Astrocyte of the spinal cord (primary cell): ENCODE data around the gene SLC9A9.

Experiments
- DNase-seq: peaks from one replicate; pipeline ENCODE4 v3.0.0; 2011; ENCODE audit warnings: low read depth, low spot score
- H3K4me3 ChIP-seq: 2 replicates; pipeline ENCODE4 v1.5.1; 2011; ENCODE audit warnings: low read depth, mild to moderate bottlenecking, low read length, moderate library complexity
- in situ Hi-C: cut with HindIII; loops from 2 replicates; pipeline ENCODE4 v1.10.0; 2017; ENCODE audit warnings: low sequenced_read_pairs
- TF ChIP-seq, protein P1 (sequence below): IDR thresholded peaks from 2 replicates; pipeline ENCODE4 v1.5.1; 2012; ENCODE audit warnings: low read depth, mild to moderate bottlenecking, low read length, inconsistent platforms

SLC9A9 gene

DNA sequence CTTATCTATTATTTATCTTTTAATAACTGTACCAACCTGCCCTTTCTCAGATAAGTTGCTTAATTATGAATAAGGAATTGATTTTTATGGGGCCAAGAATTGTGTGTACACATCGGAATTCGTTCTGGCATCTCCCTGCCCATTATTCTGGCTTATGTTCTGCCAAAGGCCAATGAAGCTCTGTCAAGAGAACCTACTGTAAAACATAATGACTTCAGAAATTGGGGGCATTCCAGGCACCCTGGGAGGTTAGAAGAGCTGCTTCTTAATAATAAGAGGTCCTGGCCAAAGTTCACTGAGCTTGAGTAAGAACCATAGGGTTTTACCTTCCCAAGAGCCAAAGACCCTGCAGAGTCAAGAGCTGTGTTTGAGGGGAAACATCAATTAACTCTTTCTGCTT, 261.7 kb downstream of the SLC9A9 start:
- in situ Hi-C loops, result no loop called here

DNA sequence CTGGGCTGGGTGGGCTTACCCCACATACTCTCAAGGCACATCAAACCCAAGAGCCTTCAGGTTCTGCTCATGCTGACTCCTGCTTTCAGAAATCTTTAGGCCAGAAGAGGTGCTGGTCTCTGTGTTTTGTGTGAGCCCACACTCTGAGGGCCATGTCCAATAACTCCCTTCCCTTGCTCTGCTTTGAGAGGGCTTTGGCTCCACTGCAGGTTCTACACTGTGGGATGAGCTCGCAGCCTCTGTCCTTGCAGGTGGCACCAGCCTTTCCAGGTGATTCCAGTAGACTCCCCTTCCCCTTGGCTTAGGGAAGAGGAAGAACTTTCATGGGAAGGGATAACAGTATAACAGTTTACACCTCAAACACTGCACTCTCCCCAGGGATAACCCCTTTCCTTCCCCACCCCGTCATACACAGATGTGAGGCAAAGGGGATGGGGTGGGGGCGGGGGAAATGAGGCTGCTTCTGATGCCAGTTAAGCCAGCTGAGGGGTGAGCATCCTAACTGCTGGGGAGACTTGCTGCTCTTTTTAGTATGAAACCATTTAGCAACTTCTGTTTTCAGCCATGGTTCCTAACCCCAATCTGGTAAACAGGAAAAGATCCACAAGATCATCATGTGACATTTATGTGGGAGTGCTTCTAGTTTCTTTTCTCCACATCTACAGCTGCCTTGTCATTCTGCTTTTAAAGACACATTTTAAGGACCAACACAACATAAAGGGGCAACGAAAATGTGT, 262.4 kb downstream of the SLC9A9 start:
- TF ChIP-seq, protein P1, sequence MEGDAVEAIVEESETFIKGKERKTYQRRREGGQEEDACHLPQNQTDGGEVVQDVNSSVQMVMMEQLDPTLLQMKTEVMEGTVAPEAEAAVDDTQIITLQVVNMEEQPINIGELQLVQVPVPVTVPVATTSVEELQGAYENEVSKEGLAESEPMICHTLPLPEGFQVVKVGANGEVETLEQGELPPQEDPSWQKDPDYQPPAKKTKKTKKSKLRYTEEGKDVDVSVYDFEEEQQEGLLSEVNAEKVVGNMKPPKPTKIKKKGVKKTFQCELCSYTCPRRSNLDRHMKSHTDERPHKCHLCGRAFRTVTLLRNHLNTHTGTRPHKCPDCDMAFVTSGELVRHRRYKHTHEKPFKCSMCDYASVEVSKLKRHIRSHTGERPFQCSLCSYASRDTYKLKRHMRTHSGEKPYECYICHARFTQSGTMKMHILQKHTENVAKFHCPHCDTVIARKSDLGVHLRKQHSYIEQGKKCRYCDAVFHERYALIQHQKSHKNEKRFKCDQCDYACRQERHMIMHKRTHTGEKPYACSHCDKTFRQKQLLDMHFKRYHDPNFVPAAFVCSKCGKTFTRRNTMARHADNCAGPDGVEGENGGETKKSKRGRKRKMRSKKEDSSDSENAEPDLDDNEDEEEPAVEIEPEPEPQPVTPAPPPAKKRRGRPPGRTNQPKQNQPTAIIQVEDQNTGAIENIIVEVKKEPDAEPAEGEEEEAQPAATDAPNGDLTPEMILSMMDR, result no peak
- DNase-seq, result no peak
- in situ Hi-C loops, result no loop called here
- no peak overlapping the region for H3K4me3 ChIP-seq

More for the DNA sequence above, 261.7 kb downstream of the SLC9A9 start:
- TF ChIP-seq, protein P1, result no peak
- no peak overlapping the region for H3K4me3 ChIP-seq
- DNase-seq, result peak; percentile 70

GRCh38 chr3:143584474-143584873, 263.8 kb downstream of the SLC9A9 start:
- no peak for DNase-seq
- no peak overlapping the region for H3K4me3 ChIP-seq
- in situ Hi-C loops, result no loop called here
- TF ChIP-seq, protein P1, result no peak

GRCh38 chr3:143581972-143582722, 266.1 kb downstream of the SLC9A9 start:
- H3K4me3 ChIP-seq, result no peak overlapping the region
- TF ChIP-seq, protein P1, result no peak
- DNase-seq, result no peak
- in situ Hi-C loops, result no loop called here

DNA sequence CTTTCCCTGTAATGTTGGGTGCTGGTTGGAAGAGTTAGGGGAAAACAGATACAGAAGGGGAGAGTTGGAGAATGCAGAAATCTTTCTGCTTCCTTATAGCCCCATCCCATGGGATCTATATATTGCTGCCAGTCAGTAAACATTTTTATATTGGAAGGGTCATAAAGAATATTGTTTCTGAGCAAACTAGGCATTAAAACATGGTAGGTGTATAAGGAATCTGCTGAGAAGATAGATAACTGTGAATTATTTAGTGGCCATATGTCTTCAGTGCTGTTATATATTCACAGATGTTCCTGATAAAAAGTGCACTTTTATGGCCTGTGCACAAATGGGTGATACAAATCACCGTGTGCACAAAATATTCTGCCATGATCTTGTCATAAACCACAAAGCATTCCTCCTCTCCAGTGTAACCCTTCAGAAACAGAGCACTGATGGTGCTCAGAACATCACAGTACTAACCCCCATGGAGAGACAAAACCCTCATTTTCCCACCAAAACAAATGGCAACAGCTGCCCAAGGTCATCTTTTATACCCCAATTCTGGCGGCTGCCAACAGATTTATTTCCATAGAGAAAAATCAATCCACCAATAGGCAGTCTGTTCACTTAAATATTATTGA, 269.3 kb downstream of the SLC9A9 start:
- DNase-seq, result no peak
- in situ Hi-C loops, result no loop called here
- TF ChIP-seq, protein P1, result no peak
- no peak overlapping the region for H3K4me3 ChIP-seq

DNA sequence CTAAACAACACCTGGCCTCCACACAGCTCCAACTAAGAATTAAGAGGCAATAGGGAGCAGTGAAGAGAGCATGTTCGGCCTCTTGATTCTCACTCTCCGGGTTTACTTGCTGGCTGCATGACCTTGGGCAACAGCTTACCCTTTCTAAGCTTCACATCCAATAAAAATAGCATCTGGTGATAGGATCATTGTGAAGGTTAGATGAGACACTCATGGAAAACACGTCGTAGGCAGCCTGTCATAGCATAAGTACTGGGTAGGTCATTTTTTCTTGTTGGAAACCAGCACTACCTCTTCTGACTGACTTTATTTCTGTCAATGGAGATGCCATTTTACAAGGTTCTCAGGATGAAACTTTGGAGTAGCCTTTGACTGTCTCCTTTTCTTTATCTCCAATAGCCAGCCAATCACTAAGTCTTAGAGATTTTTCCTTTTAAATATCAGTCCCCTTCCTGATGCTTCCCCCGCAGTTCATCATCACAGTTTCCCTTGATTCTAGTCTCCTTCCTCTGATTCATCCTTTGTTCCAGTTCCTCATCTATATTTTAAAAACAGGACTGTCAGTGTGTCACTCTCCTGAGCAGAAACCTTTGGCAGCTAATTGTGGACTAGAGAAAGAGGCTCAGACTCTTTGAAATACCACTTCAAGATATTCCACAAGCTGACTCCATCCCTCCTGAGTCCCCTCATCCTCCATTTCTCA, 271.5 kb downstream of the SLC9A9 start:
- DNase-seq, result no peak
- no peak overlapping the region for H3K4me3 ChIP-seq
- TF ChIP-seq, protein P1, result no peak
- in situ Hi-C loops, result no loop called here
